ENCODE results near the gene UXS1.
"Not testable (repeated sequence)": the region's sequence is repeated elsewhere in the genome, so short reads cannot be mapped to it uniquely, and the experiment has no call there.

UXS1 gene

GRCh38 chr2:106205488-106205887, 11.4 kb upstream of the UXS1 start:
- Histone ChIP-seq H3K4me3 (ENCODE audit: low read depth in 1 of 2, low read length in 2 of 2) (no peak overlapping the region), H3K27me3 (ENCODE audit: control insufficient read depth in 1 of 2, insufficient read depth in 2 of 2, low read length in 2 of 2) (no peaks in the 10 kb centered on the region)

GRCh38 chr2:106204551-106204950, 10.4 kb upstream of the UXS1 start:
- not testable (repeated sequence) for H3K4me3 ChIP-seq (ENCODE audit: low read depth in 1 of 2, low read length in 2 of 2); H3K4me1 ChIP-seq (ENCODE audit: insufficient read depth, low read length); H3K9me3 ChIP-seq (ENCODE audit: low read length); H3K27ac ChIP-seq (ENCODE audit: low read depth, low read length); H3K36me3 ChIP-seq (ENCODE audit: insufficient read depth, low read length); H3K27me3 ChIP-seq (ENCODE audit: control insufficient read depth in 1 of 2, insufficient read depth in 2 of 2, low read length in 2 of 2); H3K9ac ChIP-seq (ENCODE audit: low read length)

More at GRCh38 chr2:106205488-106205887, 11.4 kb upstream of the UXS1 start:
- H3K36me3 ChIP-seq (ENCODE audit: insufficient read depth, low read length): no peaks in the 10 kb centered on the region
- no peak overlapping the region for H3K9ac ChIP-seq (ENCODE audit: low read length)
- H3K27ac ChIP-seq (ENCODE audit: low read depth, low read length): no peak overlapping the region
- no peaks in the 10 kb centered on the region for H3K4me1 ChIP-seq (ENCODE audit: insufficient read depth, low read length)
- H3K9me3 ChIP-seq (ENCODE audit: low read length): no peaks in the 10 kb centered on the region

- Histone ChIP-seq H3K27ac (ENCODE audit: low read depth, low read length) (no peak overlapping the region), H3K27me3 (ENCODE audit: control insufficient read depth in 1 of 2, insufficient read depth in 2 of 2, low read length in 2 of 2) (no peaks in the 10 kb centered on the region), H3K9me3 (ENCODE audit: low read length) (no peaks in the 10 kb centered on the region), H3K4me3 (ENCODE audit: low read depth in 1 of 2, low read length in 2 of 2) (no peak overlapping the region), H3K4me1 (ENCODE audit: insufficient read depth, low read length) (no peaks in the 10 kb centered on the region), H3K36me3 (ENCODE audit: insufficient read depth, low read length) (no peaks in the 10 kb centered on the region), H3K9ac (ENCODE audit: low read length) (no peak overlapping the region)
Observed at GRCh38 chr2:106201661-106202060, 7.6 kb upstream of the UXS1 start.

GRCh38 chr2:106197878-106198277, 3.8 kb upstream of the UXS1 start:
- Histone ChIP-seq H3K9me3 (ENCODE audit: low read length) (no peaks in the 10 kb centered on the region), H3K27ac (ENCODE audit: low read depth, low read length) (no peak overlapping the region), H3K36me3 (ENCODE audit: insufficient read depth, low read length) (no peaks in the 10 kb centered on the region), H3K4me1 (ENCODE audit: insufficient read depth, low read length) (peaks cover 13% of the 10 kb centered on the region), H3K27me3 (ENCODE audit: control insufficient read depth in 1 of 2, insufficient read depth in 2 of 2, low read length in 2 of 2) (no peaks in the 10 kb centered on the region), H3K9ac (ENCODE audit: low read length) (no peak overlapping the region), H3K4me3 (ENCODE audit: low read depth in 1 of 2, low read length in 2 of 2) (no peak overlapping the region)

GRCh38 chr2:106195981-106196380, 1.9 kb upstream of the UXS1 start:
- no peak overlapping the region for H3K27ac ChIP-seq (ENCODE audit: low read depth, low read length)
- H3K4me3 ChIP-seq (ENCODE audit: low read depth in 1 of 2, low read length in 2 of 2): no peak overlapping the region
- H3K9ac ChIP-seq (ENCODE audit: low read length): no peak overlapping the region
- no peaks in the 10 kb centered on the region for H3K9me3 ChIP-seq (ENCODE audit: low read length)
- H3K36me3 ChIP-seq (ENCODE audit: insufficient read depth, low read length): no peaks in the 10 kb centered on the region
- no peaks in the 10 kb centered on the region for H3K27me3 ChIP-seq (ENCODE audit: control insufficient read depth in 1 of 2, insufficient read depth in 2 of 2, low read length in 2 of 2)
- peaks cover 26% of the 10 kb centered on the region for H3K4me1 ChIP-seq (ENCODE audit: insufficient read depth, low read length)

- H3K9ac ChIP-seq (ENCODE audit: low read length): no peak overlapping the region
- H3K4me3 ChIP-seq (ENCODE audit: low read depth in 1 of 2, low read length in 2 of 2): peak overlapping the region in 1 of 2 donors; percentile 90
- peaks cover 26% of the 10 kb centered on the region for H3K4me1 ChIP-seq (ENCODE audit: insufficient read depth, low read length)
- no peak overlapping the region for H3K27ac ChIP-seq (ENCODE audit: low read depth, low read length)
- H3K36me3 ChIP-seq (ENCODE audit: insufficient read depth, low read length): no peaks in the 10 kb centered on the region
- H3K9me3 ChIP-seq (ENCODE audit: low read length): no peaks in the 10 kb centered on the region
- H3K27me3 ChIP-seq (ENCODE audit: control insufficient read depth in 1 of 2, insufficient read depth in 2 of 2, low read length in 2 of 2): no peaks in the 10 kb centered on the region
Observed at GRCh38 chr2:106195456-106195855, 1.4 kb upstream of the UXS1 start.

GRCh38 chr2:106193690-106193976, 468 bp downstream of the UXS1 start:
- peak overlapping the region; percentile 65 for H3K27ac ChIP-seq (ENCODE audit: low read depth, low read length)
- H3K4me1 ChIP-seq (ENCODE audit: insufficient read depth, low read length): peaks cover 26% of the 10 kb centered on the region
- H3K9ac ChIP-seq (ENCODE audit: low read length): no peak overlapping the region
- peak overlapping the region; percentile 63 for H3K4me3 ChIP-seq (ENCODE audit: low read depth in 1 of 2, low read length in 2 of 2)
- no peaks in the 10 kb centered on the region for H3K9me3 ChIP-seq (ENCODE audit: low read length)
- H3K36me3 ChIP-seq (ENCODE audit: insufficient read depth, low read length): no peaks in the 10 kb centered on the region
- H3K27me3 ChIP-seq (ENCODE audit: control insufficient read depth in 1 of 2, insufficient read depth in 2 of 2, low read length in 2 of 2): no peaks in the 10 kb centered on the region

- Histone ChIP-seq H3K27me3 (ENCODE audit: control insufficient read depth in 1 of 2, insufficient read depth in 2 of 2, low read length in 2 of 2) (no peaks in the 10 kb centered on the region), H3K27ac (ENCODE audit: low read depth, low read length) (peak overlapping the region; percentile 65), H3K9me3 (ENCODE audit: low read length) (no peaks in the 10 kb centered on the region), H3K4me1 (ENCODE audit: insufficient read depth, low read length) (peaks cover 26% of the 10 kb centered on the region), H3K9ac (ENCODE audit: low read length) (no peak overlapping the region), H3K4me3 (ENCODE audit: low read depth in 1 of 2, low read length in 2 of 2) (peak overlapping the region; percentile 63), H3K36me3 (ENCODE audit: insufficient read depth, low read length) (no peaks in the 10 kb centered on the region)
Observed at GRCh38 chr2:106192752-106193689, 1.1 kb downstream of the UXS1 start.

- Histone ChIP-seq H3K9ac (ENCODE audit: low read length) (no peak overlapping the region), H3K4me1 (ENCODE audit: insufficient read depth, low read length) (peaks cover 26% of the 10 kb centered on the region), H3K27ac (ENCODE audit: low read depth, low read length) (no peak overlapping the region), H3K9me3 (ENCODE audit: low read length) (no peaks in the 10 kb centered on the region), H3K4me3 (ENCODE audit: low read depth in 1 of 2, low read length in 2 of 2) (no peak overlapping the region), H3K36me3 (ENCODE audit: insufficient read depth, low read length) (no peaks in the 10 kb centered on the region), H3K27me3 (ENCODE audit: control insufficient read depth in 1 of 2, insufficient read depth in 2 of 2, low read length in 2 of 2) (no peaks in the 10 kb centered on the region)
Observed at GRCh38 chr2:106191511-106192016, 2.5 kb downstream of the UXS1 start.

- no peaks in the 10 kb centered on the region for H3K36me3 ChIP-seq (ENCODE audit: insufficient read depth, low read length)
- no peaks in the 10 kb centered on the region for H3K27me3 ChIP-seq (ENCODE audit: control insufficient read depth in 1 of 2, insufficient read depth in 2 of 2, low read length in 2 of 2)
- peaks cover 17% of the 10 kb centered on the region for H3K4me1 ChIP-seq (ENCODE audit: insufficient read depth, low read length)
- no peak overlapping the region for H3K27ac ChIP-seq (ENCODE audit: low read depth, low read length)
- H3K4me3 ChIP-seq (ENCODE audit: low read depth in 1 of 2, low read length in 2 of 2): no peak overlapping the region
- H3K9me3 ChIP-seq (ENCODE audit: low read length): no peaks in the 10 kb centered on the region
- H3K9ac ChIP-seq (ENCODE audit: low read length): no peak overlapping the region
Observed at GRCh38 chr2:106189764-106190468, 4.2 kb downstream of the UXS1 start.

- no peak overlapping the region for H3K27ac ChIP-seq (ENCODE audit: low read depth, low read length)
- H3K4me1 ChIP-seq (ENCODE audit: insufficient read depth, low read length): peaks cover 15% of the 10 kb centered on the region
- no peaks in the 10 kb centered on the region for H3K27me3 ChIP-seq (ENCODE audit: control insufficient read depth in 1 of 2, insufficient read depth in 2 of 2, low read length in 2 of 2)
- no peak overlapping the region for H3K9ac ChIP-seq (ENCODE audit: low read length)
- H3K4me3 ChIP-seq (ENCODE audit: low read depth in 1 of 2, low read length in 2 of 2): no peak overlapping the region
- H3K36me3 ChIP-seq (ENCODE audit: insufficient read depth, low read length): no peaks in the 10 kb centered on the region
- no peaks in the 10 kb centered on the region for H3K9me3 ChIP-seq (ENCODE audit: low read length)
Observed at GRCh38 chr2:106189325-106189724, 4.8 kb downstream of the UXS1 start.

Data from muscle layer of colon (tissue), 2 donors.